GM23338 (cell line): Measurements from ENCODE around the gene MEI4. TPM values are rescaled to one million over a fixed set of nuclear protein-coding genes. Genes with fewer than 3 reads are reported as not detected.

ENCODE experiments used
- ATAC-seq: fragments of 200-7000 bp; cut with Tn5 transposase; 3 replicates; pipeline ENCODE4 v1.9.1; 2020
- DNase-seq: peaks from one replicate; pipeline ENCODE4 v3.0.0-alpha.2; 2015; ENCODE audit warnings: low spot score
- H2AFZ ChIP-seq: fragments of 200-600 bp; sonication (generic); 2 replicates; pipeline ENCODE4 v1.8.0; 2016; ENCODE audit warnings: antibody characterized with exemption, mild to moderate bottlenecking, moderate library complexity
- H3F3A ChIP-seq: fragments of 200-600 bp; sonication (generic); replicated peaks from 2 replicates; pipeline ENCODE4 v1.8.0; 2017; ENCODE audit warnings: antibody characterized with exemption, mixed run types, low read depth
- H3K27ac ChIP-seq: fragments of 200-600 bp; sonication (generic); 2 replicates; pipeline ENCODE4 v1.6.1; 2016; ENCODE audit warnings: low read depth
- H3K27me3 ChIP-seq: fragments of 200-600 bp; sonication (generic); 2 replicates; pipeline ENCODE4 v1.8.0; 2016; ENCODE audit warnings: mild to moderate bottlenecking, mixed run types, moderate library complexity; ENCODE audit not compliant: insufficient read depth
- H3K36me3 ChIP-seq: fragments of 200-600 bp; sonication (generic); 2 replicates; pipeline ENCODE4 v1.8.0; 2016; ENCODE audit warnings: mild to moderate bottlenecking; ENCODE audit not compliant: insufficient read depth
- H3K4me1 ChIP-seq: fragments of 200-600 bp; sonication (generic); 2 replicates; pipeline ENCODE4 v1.8.0; 2016; ENCODE audit warnings: mild to moderate bottlenecking, moderate library complexity; ENCODE audit not compliant: insufficient read depth
- H3K4me2 ChIP-seq: fragments of 200-600 bp; sonication (generic); 2 replicates; pipeline ENCODE4 v1.7.1; 2017; ENCODE audit warnings: mixed run types
- H3K4me3 ChIP-seq: fragments of 200-600 bp; sonication (generic); 2 replicates; pipeline ENCODE4 v1.6.1; 2016; ENCODE audit warnings: mixed run types
- H3K79me2 ChIP-seq: fragments of 200-600 bp; sonication (generic); replicated peaks from 2 replicates; pipeline ENCODE4 v1.8.0; 2017; ENCODE audit warnings: mild to moderate bottlenecking; ENCODE audit not compliant: insufficient read depth
- H3K9me2 ChIP-seq: fragments of 200-600 bp; sonication (generic); 2 replicates; pipeline ENCODE4 v1.8.0; 2017; ENCODE audit not compliant: insufficient read depth
- H4K20me1 ChIP-seq: fragments of 200-600 bp; sonication (generic); replicated peaks from 2 replicates; pipeline ENCODE4 v1.8.0; 2017; ENCODE audit warnings: mild to moderate bottlenecking; ENCODE audit not compliant: insufficient read depth
- H3K27ac Mint-ChIP-seq: 2 replicates; pipeline ENCODE4 v1.8.0; 2020; ENCODE audit warnings: inconsistent platforms, mild to moderate bottlenecking, moderate library complexity, mixed read lengths
- H3K27me3 Mint-ChIP-seq: 3 replicates; pipeline ENCODE4 v1.8.0; 2022; ENCODE audit warnings: low read depth, mild to moderate bottlenecking, moderate library complexity, mixed read lengths, inconsistent platforms; ENCODE audit not compliant: insufficient read depth, poor library complexity
- H3K36me3 Mint-ChIP-seq: 3 replicates; pipeline ENCODE4 v1.8.0; 2021; ENCODE audit warnings: low read depth, mild to moderate bottlenecking, inconsistent platforms, moderate library complexity, mixed read lengths
- H3K4me1 Mint-ChIP-seq: 3 replicates; pipeline ENCODE4 v1.8.0; 2020; ENCODE audit warnings: mild to moderate bottlenecking, inconsistent platforms, mixed read lengths
- H3K4me3 Mint-ChIP-seq: 3 replicates; pipeline ENCODE4 v1.8.0; 2021; ENCODE audit warnings: moderate library complexity, mild to moderate bottlenecking, inconsistent platforms, mixed read lengths
- H3K9me3 Mint-ChIP-seq: 3 replicates; pipeline ENCODE4 v1.8.0; 2020; ENCODE audit warnings: moderate library complexity, mild to moderate bottlenecking, inconsistent platforms, mixed read lengths
- CREB1 ChIP-seq: fragments of 250-450 bp; sonication (Bioruptor Pico); IDR thresholded peaks from 2 replicates; pipeline ENCODE4 v1.5.0; 2020; ENCODE audit warnings: low read depth, mild to moderate bottlenecking, moderate library complexity
- CTCF ChIP-seq, 2 experiments: fragments of 200-600 bp in 1 of 2; sonication (generic) in 1 of 2; conservative IDR thresholded peaks; 2 replicates each; pipeline versions ENCODE4 v1.5.1 to v1.6.1; 2016 to 2017; ENCODE audit warnings: antibody characterized with exemption in 2 of 2, low read depth in 2 of 2, mild to moderate bottlenecking in 2 of 2, moderate library complexity in 1 of 2
- ETS1 ChIP-seq: IDR thresholded peaks from 2 replicates; pipeline ENCODE4 v1.6.1; 2016; ENCODE audit warnings: antibody characterized with exemption
- EZH2 ChIP-seq: fragments of 200-600 bp; sonication (generic); IDR thresholded peaks from one replicate; pipeline ENCODE4 v1.8.0; 2017; ENCODE audit warnings: antibody characterized with exemption, mild to moderate bottlenecking, low read depth; ENCODE audit not compliant: unreplicated experiment
- EZH2phosphoT487 ChIP-seq: fragments of 200-600 bp; sonication (generic); IDR thresholded peaks from one replicate; pipeline ENCODE4 v1.8.1; 2018; ENCODE audit warnings: antibody characterized with exemption; ENCODE audit not compliant: unreplicated experiment
- JUNB ChIP-seq: IDR thresholded peaks from one replicate; pipeline ENCODE4 v1.6.1; 2016; ENCODE audit warnings: antibody characterized with exemption; ENCODE audit not compliant: unreplicated experiment
- NANOG ChIP-seq: IDR thresholded peaks from 2 replicates; pipeline ENCODE4 v1.6.1; 2016; ENCODE audit warnings: antibody characterized with exemption, borderline replicate concordance
- POLR2AphosphoS5 ChIP-seq: IDR thresholded peaks from 2 replicates; pipeline ENCODE4 v1.6.1; 2016; ENCODE audit warnings: antibody characterized with exemption, low read depth
- STAT1 ChIP-seq: IDR thresholded peaks from one replicate; pipeline ENCODE4 v1.6.1; 2016; ENCODE audit warnings: antibody characterized with exemption; ENCODE audit not compliant: unreplicated experiment
- ZNF114 ChIP-seq: fragments of 250-450 bp; sonication (Bioruptor Pico); IDR thresholded peaks from 2 replicates; pipeline ENCODE4 v1.5.0; 2020; ENCODE audit warnings: mild to moderate bottlenecking, moderate library complexity
- ZNF331 ChIP-seq: fragments of 250-450 bp; sonication (Bioruptor Pico); IDR thresholded peaks from 2 replicates; pipeline ENCODE4 v1.5.0; 2020; ENCODE audit warnings: low read depth, mild to moderate bottlenecking, moderate library complexity
- ZNF462 ChIP-seq: fragments of 250-450 bp; sonication (Bioruptor Pico); IDR thresholded peaks from 2 replicates; pipeline ENCODE4 v1.5.0; 2020; ENCODE audit warnings: mild to moderate bottlenecking, moderate library complexity
- polyA plus RNA-seq: library from polyadenylated mRNA; unstranded; fragments of >200 nt; fragmentation: Nextera tagmentation; extraction: Ambion mirVana; gene quantifications from 2 replicates; pipeline ENCODE4 v1.2.1, GENCODE V29; 2016
- total RNA-seq: library from RNA; depleted of rRNA; stranded (reverse); fragments of >200 nt; shearing (Covaris generic); gene quantifications from 2 replicates; pipeline ENCODE4 v1.2.3, GENCODE V29; 2014

Gene MEI4
- total and polyA plus RNA-seq, 2 experiments from 2014 or later = 0.23 to 0.63 TPM

- H3K4me1 ChIP-seq = no peaks in the 10 kb centered on the region
- H3K36me3 ChIP-seq = no peaks in the 10 kb centered on the region
- H3K36me3 Mint-ChIP-seq = no peaks in the 10 kb centered on the region; the same call in 2 of the 3 replicates
- TF ChIP-seq CTCF (conservative IDR thresholded peaks at IDR 0.05; ENCODE audit: low read depth in 2 of 2) (no peak), POLR2AphosphoS5 (no peak), EZH2 (no peak), STAT1 (no peak), ZNF114 (CRISPR knock-in tag) (no peak), ZNF331 (no peak), ZNF462 (CRISPR knock-in tag) (no peak), CREB1 (CRISPR knock-in tag) (no peak), NANOG (no peak), JUNB (no peak), ETS1 (no peak), EZH2phosphoT487 (no peak)
- no peaks in the 10 kb centered on the region for H3K27me3 ChIP-seq
- H3K27ac Mint-ChIP-seq = no peak overlapping the region
- H3K9me2 ChIP-seq = no peaks in the 10 kb centered on the region
- no peaks in the 10 kb centered on the region for H3K79me2 ChIP-seq
- DNase-seq = no peak
- H3F3A ChIP-seq = no peaks in the 10 kb centered on the region
- no peaks in the 10 kb centered on the region for H3K4me1 Mint-ChIP-seq
- ATAC-seq = no peak
- H4K20me1 ChIP-seq = no peaks in the 10 kb centered on the region
- H2AFZ ChIP-seq = no peak overlapping the region
- H3K4me2 ChIP-seq = no peak overlapping the region
- peaks cover 5% of the 10 kb centered on the region for H3K27me3 Mint-ChIP-seq
- H3K4me3 ChIP-seq = no peak overlapping the region
- no peak overlapping the region for H3K27ac ChIP-seq
- H3K4me3 Mint-ChIP-seq = no peak overlapping the region
- H3K9me3 Mint-ChIP-seq = peaks cover 35% of the 10 kb centered on the region
These were observed 258.0 kb downstream of the MEI4 start for GRCh38 chr6:77910826-77911225.
